ENCODE measurements around the gene MDM4.
"Not testable (repeated sequence)": the region's sequence is repeated elsewhere in the genome, so short reads cannot be mapped to it uniquely, and the experiment has no call there.

The MDM4 gene

DNA sequence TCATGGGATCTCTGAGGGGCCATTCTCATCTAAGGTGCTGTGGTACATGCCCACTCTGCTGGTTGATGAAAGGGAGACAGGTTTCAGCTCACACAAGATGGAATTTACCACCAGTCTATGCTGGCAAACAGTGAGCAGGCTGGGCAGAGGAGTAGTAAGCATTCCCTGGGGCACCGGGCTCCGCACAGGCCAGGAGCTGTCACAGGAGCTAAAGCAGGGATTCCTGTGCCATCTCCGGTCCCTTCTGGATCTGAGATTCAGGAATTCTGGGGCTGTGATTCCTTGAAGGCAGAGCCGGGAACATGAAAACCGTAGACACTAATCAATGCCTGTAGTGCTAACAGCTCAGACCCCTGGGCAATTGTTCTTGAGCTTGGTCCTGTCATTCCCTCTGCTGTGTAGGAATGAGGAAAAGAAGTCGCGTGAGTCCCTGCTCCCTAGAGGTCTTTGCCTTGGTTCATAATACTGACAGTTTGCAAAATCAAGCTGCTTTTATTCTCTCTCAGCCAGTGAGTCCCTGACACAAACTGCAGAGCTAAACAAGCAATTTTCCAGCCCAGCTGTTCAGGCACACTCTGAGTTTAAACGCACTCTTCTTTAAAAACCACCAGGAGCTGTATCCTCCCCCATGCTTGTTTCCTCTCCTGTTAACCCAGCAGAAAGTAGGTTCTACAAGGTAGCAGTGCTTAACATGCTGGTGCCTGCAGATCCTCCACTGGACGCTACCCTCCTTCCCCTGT lies 52.5 kb downstream of the MDM4 start:
- no peak for DNase-seq (ENCODE audit: extremely low read depth, low read depth)
- TF ChIP-seq, protein P1, sequence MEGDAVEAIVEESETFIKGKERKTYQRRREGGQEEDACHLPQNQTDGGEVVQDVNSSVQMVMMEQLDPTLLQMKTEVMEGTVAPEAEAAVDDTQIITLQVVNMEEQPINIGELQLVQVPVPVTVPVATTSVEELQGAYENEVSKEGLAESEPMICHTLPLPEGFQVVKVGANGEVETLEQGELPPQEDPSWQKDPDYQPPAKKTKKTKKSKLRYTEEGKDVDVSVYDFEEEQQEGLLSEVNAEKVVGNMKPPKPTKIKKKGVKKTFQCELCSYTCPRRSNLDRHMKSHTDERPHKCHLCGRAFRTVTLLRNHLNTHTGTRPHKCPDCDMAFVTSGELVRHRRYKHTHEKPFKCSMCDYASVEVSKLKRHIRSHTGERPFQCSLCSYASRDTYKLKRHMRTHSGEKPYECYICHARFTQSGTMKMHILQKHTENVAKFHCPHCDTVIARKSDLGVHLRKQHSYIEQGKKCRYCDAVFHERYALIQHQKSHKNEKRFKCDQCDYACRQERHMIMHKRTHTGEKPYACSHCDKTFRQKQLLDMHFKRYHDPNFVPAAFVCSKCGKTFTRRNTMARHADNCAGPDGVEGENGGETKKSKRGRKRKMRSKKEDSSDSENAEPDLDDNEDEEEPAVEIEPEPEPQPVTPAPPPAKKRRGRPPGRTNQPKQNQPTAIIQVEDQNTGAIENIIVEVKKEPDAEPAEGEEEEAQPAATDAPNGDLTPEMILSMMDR (IDR thresholded peaks at IDR 0.05; ENCODE audit: low read depth, low read length, missing control alignments): no peak

DNA sequence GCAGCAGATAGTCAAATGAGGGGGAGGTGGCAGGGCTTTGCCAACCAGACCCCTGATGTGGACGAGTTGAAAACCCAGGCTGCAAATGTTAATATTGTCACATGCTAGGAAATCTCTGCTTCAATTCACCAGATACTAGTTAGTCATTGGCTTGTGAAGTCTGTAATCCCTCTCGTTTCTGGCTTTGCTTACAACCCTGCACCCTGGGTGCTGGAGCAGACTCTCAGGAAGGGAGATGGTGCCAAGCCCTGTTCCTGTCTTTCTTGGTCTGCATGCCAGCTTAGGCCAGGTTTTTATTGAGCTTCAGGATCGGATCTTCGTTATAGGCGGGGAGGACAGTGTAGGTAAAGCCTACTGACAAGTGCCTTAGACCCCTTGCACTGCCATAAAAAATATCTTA lies 53.3 kb downstream of the MDM4 start:
- H3K4me3 ChIP-seq (replicated peaks; ENCODE audit: low read depth, low read length): no peak overlapping the region
- DNase-seq (ENCODE audit: extremely low read depth, low read depth): no peak
- TF ChIP-seq, protein P1 (IDR thresholded peaks at IDR 0.05; ENCODE audit: low read depth, low read length, missing control alignments): no peak

More for the DNA sequence above, 52.5 kb downstream of the MDM4 start:
- H3K4me3 ChIP-seq (replicated peaks; ENCODE audit: low read depth, low read length): no peak overlapping the region

DNA sequence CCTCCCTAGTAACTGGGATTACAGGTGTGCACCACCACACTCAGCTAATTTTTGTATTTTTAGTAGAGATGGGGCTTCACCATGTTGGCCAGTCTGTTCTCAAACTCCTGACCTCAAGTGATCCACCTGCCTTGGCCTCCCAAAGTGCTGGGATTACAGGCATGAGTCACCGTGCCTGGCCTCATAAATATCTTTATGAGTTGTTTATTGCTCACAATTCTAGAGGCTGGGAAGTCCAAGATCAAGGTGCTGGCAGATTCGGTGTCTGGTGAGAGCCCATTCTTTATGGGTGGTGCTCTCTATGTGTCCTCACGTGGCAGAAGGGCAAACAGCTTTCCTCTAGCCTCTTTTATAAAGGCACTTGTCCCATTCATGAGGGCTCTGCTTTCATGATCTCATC lies 53.8 kb downstream of the MDM4 start:
- H3K4me3 ChIP-seq (replicated peaks; ENCODE audit: low read depth, low read length); DNase-seq (ENCODE audit: extremely low read depth, low read depth): not testable (repeated sequence)

DNA sequence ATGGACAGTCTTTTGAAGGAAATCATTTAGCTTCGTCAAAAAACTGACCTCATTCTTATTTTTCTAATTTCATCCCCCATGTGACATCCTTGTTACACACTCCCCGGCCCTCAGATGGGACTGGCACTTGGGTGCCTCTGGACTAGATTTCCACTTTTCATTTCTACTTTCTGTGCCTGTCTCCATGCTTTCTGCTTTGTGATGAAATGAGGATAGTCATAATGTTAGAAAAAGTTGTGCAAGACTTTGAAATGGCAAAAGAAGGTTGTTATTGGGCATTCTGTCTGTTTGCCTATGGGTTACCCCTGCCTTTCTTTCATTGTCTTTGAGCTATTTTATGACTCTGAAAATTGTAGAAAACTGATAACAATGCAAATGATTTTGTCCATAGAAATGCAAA lies 54.9 kb downstream of the MDM4 start:
- no peak overlapping the region for H3K4me3 ChIP-seq (replicated peaks; ENCODE audit: low read depth, low read length)
- TF ChIP-seq, protein P1 (IDR thresholded peaks at IDR 0.05; ENCODE audit: low read depth, low read length, missing control alignments): no peak
- DNase-seq (ENCODE audit: extremely low read depth, low read depth): no peak

GRCh38 chr1:204571631-204572030 lies 55.4 kb downstream of the MDM4 start:
- no peak overlapping the region for H3K4me3 ChIP-seq (replicated peaks; ENCODE audit: low read depth, low read length)
- DNase-seq (ENCODE audit: extremely low read depth, low read depth): no peak
- TF ChIP-seq, protein P1 (IDR thresholded peaks at IDR 0.05; ENCODE audit: low read depth, low read length, missing control alignments): no peak

GRCh38 chr1:204572923-204573922 lies 57.0 kb downstream of the MDM4 start:
- DNase-seq (ENCODE audit: extremely low read depth, low read depth): no peak
- TF ChIP-seq, protein P1 (IDR thresholded peaks at IDR 0.05; ENCODE audit: low read depth, low read length, missing control alignments): no peak

More at GRCh38 chr1:204572923-204573922, 57.0 kb downstream of the MDM4 start:
- H3K4me3 ChIP-seq (replicated peaks; ENCODE audit: low read depth, low read length): no peak overlapping the region
